A549 (cell line): ENCODE data around the gene SLC30A1. TPM values are rescaled to one million over a fixed set of nuclear protein-coding genes. Genes with fewer than 3 reads are reported as not detected.

Experiments used
- ATAC-seq, 2 experiments: fragments of 200-7000 bp in 1 of 2; fragments of >200 bp in 1 of 2; cut with Nextera tagmentation in 1 of 2; cut with Tn5 transposase in 1 of 2; 3 replicates each; pipeline versions ENCODE4 v1.8.0 to v1.9.1; 2018 to 2020; ENCODE audit warnings: mild to moderate bottlenecking in 1 of 2, moderate library complexity in 1 of 2
- CTCF ChIA-PET: fragments of 300-600 bp; sonication (Branson Sonifier 250); formaldehyde crosslinking; extraction: SDS; loops from one replicate; lab custom pipeline; 2021; ENCODE audit warnings: antibody characterized with exemption, inconsistent platforms; lab: Yijun Ruan, JAX
- POLR2A ChIA-PET: fragments of 350-600 bp; formaldehyde crosslinking; extraction: SDS; loops from one replicate; lab custom pipeline; 2021; ENCODE audit warnings: antibody characterized with exemption, inconsistent platforms; lab: Yijun Ruan, JAX
- DNase-seq, 2 experiments: peaks; one replicate each; pipeline versions ENCODE4 v3.0.0 to v3.0.0-alpha.2; 2011 to 2016; ENCODE audit warnings: low read depth in 1 of 2, low spot score in 1 of 2
- FAIRE-seq: peaks from 2 replicates; lab custom pipeline; 2011; peaks lifted over from hg19 to GRCh38; lab: Jason Lieb, UNC
- H3K27ac ChIP-seq, 2 experiments: fragments of >200 bp; sonication (Bioruptor Twin); formaldehyde crosslinking; 3 replicates each; pipeline ENCODE4 v1.5.1; 2016 to 2017
- H3K4me1 ChIP-seq: fragments of >200 bp; sonication (Bioruptor Twin); formaldehyde crosslinking; 3 replicates; pipeline ENCODE4 v1.6.1; 2016
- H3K4me2 ChIP-seq: fragments of >200 bp; sonication (Bioruptor Twin); formaldehyde crosslinking; 3 replicates; pipeline ENCODE4 v1.6.1; 2016
- H3K4me3 ChIP-seq: fragments of >200 bp; sonication (Bioruptor Twin); formaldehyde crosslinking; 3 replicates; pipeline ENCODE4 v1.5.1; 2016
- H3K9me3 ChIP-seq: fragments of >200 bp; sonication (Bioruptor Twin); formaldehyde crosslinking; 3 replicates; pipeline ENCODE4 v1.6.1; 2016
- CEBPB ChIP-seq, 2 experiments: fragments of >200 bp in 1 of 2; sonication (Bioruptor Twin) in 1 of 2; formaldehyde crosslinking in 1 of 2; IDR thresholded peaks; 2 replicates each; pipeline ENCODE4 v1.6.1; 2012 to 2016
- CHD2 ChIP-seq: fragments of 150-350 bp; IDR thresholded peaks from 2 replicates; pipeline ENCODE4 v1.6.1; 2014; ENCODE audit warnings: low read length; ENCODE audit not compliant: partially characterized antibody
- GATA3 ChIP-seq: IDR thresholded peaks from 2 replicates; pipeline ENCODE4 v1.6.1; 2012; ENCODE audit warnings: borderline replicate concordance
- PHF8 ChIP-seq: fragments of 200-600 bp; sonication (generic); IDR thresholded peaks from 2 replicates; pipeline ENCODE4 v1.6.1; 2016; ENCODE audit warnings: low read depth, mild to moderate bottlenecking, antibody characterized with exemption, moderate library complexity, borderline replicate concordance
- RAD21 ChIP-seq, 2 experiments: fragments of >200 bp in 1 of 2; sonication (Bioruptor Twin) in 1 of 2; formaldehyde crosslinking in 1 of 2; IDR thresholded peaks in 1 of 2; conservative IDR thresholded peaks in 1 of 2; 2 replicates in 1 of 2; 3 replicates in 1 of 2; pipeline ENCODE4 v1.6.1; 2012 to 2018; ENCODE audit warnings: inconsistent platforms in 1 of 2
- RARB ChIP-seq: fragments of 250-450 bp; sonication (Bioruptor Pico); IDR thresholded peaks from 2 replicates; pipeline ENCODE4 v1.8.0; 2021; ENCODE audit warnings: mild to moderate bottlenecking, moderate library complexity
- ZFP36 ChIP-seq: fragments of 450-650 bp; IDR thresholded peaks from 2 replicates; pipeline ENCODE4 v1.6.1; 2014; ENCODE audit warnings: borderline replicate concordance; ENCODE audit not compliant: partially characterized antibody
- ZNF302 ChIP-seq: fragments of 250-450 bp; sonication (Bioruptor Pico); IDR thresholded peaks from 2 replicates; pipeline ENCODE4 v1.9.0; 2021; ENCODE audit warnings: inconsistent platforms, mild to moderate bottlenecking, moderate library complexity
- whole genome bisulfite sequencing: methylation state at CpG from one replicate; pipeline ENCODE4 v1.1.6; 2017; ENCODE audit errors: missing lambda C conversion rate; 5-methylcytosine and 5-hydroxymethylcytosine counted together
- polyA plus RNA-seq, 4 experiments: library from polyadenylated mRNA; depleted of rRNA in 3 of 4; stranded (reverse); fragments of >200 nt; fragmentation: RNase III in 1 of 4; extraction: RNeasy Plus Mini Kit Qiagen cat#74134 plus additional on column Dnase treatment in 1 of 4; gene quantifications; 2 replicates in 3 of 4; 3 replicates in 1 of 4; pipeline ENCODE4 v1.2.3, GENCODE V29; 2011 to 2017
- TF ChIP-seq, protein P1 (sequence below): fragments of 200-600 bp; sonication (generic); IDR thresholded peaks from 2 replicates; pipeline ENCODE4 v1.6.1; 2016; ENCODE audit warnings: antibody characterized with exemption, mild to moderate bottlenecking, moderate library complexity
- TF ChIP-seq, protein P2 (sequence below): fragments of 250-450 bp; sonication (Bioruptor Pico); IDR thresholded peaks from 2 replicates; pipeline ENCODE4 v1.5.0; 2021; ENCODE audit warnings: mild to moderate bottlenecking, moderate library complexity, borderline replicate concordance
- TF ChIP-seq, protein P3 (sequence below): IDR thresholded peaks from 2 replicates; pipeline ENCODE4 v1.6.1; 2012
- TF ChIP-seq, protein P4 (sequence below): fragments of 450-650 bp; IDR thresholded peaks from 2 replicates; pipeline ENCODE4 v1.6.1; 2014; ENCODE audit warnings: antibody characterized with exemption

Gene SLC30A1
- polyA plus RNA-seq, 2 of the 4 experiments (the other 2 are of a cell fraction) = 20.6 to 27.0 TPM

DNA sequence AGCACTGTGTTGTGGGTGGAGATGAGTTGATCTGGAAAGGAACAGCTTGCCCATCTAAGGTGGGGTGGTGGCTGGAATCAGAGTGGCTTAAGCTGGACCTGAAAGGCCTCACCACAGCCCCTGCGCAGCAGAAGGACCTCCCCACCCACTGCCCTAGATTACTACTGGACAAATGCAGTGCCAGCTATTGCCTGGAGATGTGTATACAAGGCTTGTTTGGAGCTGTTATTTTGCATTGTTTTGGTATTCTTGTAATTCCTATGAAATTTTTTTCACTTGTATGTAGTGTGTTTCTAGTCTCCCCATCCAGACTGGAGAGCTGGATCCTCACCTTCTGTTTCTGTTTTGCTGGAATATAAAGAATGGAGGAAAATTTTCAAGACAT lies 1.3 kb upstream of the SLC30A1 start (continued):
- TF ChIP-seq RAD21 (conservative IDR thresholded peaks at IDR 0.05 in 1 of 2, IDR thresholded peaks at IDR 0.05 in 1 of 2) (no peak), RARB (no peak), ZFP36 (no peak)
- TF ChIP-seq, protein P1, sequence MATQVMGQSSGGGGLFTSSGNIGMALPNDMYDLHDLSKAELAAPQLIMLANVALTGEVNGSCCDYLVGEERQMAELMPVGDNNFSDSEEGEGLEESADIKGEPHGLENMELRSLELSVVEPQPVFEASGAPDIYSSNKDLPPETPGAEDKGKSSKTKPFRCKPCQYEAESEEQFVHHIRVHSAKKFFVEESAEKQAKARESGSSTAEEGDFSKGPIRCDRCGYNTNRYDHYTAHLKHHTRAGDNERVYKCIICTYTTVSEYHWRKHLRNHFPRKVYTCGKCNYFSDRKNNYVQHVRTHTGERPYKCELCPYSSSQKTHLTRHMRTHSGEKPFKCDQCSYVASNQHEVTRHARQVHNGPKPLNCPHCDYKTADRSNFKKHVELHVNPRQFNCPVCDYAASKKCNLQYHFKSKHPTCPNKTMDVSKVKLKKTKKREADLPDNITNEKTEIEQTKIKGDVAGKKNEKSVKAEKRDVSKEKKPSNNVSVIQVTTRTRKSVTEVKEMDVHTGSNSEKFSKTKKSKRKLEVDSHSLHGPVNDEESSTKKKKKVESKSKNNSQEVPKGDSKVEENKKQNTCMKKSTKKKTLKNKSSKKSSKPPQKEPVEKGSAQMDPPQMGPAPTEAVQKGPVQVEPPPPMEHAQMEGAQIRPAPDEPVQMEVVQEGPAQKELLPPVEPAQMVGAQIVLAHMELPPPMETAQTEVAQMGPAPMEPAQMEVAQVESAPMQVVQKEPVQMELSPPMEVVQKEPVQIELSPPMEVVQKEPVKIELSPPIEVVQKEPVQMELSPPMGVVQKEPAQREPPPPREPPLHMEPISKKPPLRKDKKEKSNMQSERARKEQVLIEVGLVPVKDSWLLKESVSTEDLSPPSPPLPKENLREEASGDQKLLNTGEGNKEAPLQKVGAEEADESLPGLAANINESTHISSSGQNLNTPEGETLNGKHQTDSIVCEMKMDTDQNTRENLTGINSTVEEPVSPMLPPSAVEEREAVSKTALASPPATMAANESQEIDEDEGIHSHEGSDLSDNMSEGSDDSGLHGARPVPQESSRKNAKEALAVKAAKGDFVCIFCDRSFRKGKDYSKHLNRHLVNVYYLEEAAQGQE = no peak
- TF ChIP-seq, protein P2, sequence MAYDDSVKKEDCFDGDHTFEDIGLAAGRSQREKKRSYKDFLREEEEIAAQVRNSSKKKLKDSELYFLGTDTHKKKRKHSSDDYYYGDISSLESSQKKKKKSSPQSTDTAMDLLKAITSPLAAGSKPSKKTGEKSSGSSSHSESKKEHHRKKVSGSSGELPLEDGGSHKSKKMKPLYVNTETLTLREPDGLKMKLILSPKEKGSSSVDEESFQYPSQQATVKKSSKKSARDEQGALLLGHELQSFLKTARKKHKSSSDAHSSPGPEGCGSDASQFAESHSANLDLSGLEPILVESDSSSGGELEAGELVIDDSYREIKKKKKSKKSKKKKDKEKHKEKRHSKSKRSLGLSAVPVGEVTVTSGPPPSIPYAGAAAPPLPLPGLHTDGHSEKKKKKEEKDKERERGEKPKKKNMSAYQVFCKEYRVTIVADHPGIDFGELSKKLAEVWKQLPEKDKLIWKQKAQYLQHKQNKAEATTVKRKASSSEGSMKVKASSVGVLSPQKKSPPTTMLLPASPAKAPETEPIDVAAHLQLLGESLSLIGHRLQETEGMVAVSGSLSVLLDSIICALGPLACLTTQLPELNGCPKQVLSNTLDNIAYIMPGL (CRISPR knock-in tag) = no peak

DNA sequence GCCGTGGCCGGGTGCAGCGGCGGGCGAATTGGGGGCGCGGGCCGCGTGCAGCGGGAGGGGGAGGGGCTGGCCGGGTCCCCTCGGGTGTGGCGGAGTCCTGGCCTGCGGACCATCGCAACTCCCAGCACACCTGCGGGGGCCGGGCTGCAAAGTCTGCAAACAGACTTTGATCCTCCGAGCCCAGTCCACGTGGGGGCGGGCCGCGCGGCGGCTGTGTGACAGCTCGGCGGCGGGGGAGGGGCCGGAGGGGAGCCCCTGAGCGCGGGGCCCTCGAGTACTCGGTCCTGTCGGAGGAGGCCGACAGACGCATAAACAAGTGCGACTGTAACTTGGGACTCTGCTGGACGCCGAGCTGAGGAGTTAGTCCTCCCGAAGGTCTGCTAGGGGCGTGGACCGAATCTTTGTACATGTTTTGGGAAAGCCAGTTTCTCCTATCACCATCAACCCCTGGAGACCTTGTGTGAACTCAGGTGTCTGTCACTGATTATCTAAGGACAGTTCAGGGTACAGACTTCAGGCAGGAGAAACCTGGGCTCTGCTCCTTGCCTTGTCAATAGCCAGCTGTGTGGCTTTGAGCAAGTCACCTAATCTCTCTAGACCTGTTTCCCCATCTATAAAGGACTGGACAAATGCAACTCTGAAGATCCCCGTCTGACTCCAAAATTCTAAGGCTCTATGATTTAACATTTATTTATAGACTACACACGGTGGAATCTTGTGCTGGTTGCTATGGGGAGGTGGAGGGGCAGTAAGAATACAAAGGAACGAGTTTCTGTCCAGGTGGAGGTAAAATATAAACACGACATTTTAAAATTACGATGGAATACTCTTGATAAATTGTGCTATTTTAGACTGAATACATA lies 710 bp upstream of the SLC30A1 start:
- peak overlapping the region; percentile 91 for H3K4me3 ChIP-seq
- TF ChIP-seq GATA3 (no peak), ZNF302 (CRISPR knock-in tag) (no peak), CEBPB (IDR thresholded peaks at IDR 0.05) (no peak), CHD2 (no peak), PHF8 (0 out of 2 replicates have a peak, but pooled peaks have one; percentile 4)
- TF ChIP-seq, protein P3, sequence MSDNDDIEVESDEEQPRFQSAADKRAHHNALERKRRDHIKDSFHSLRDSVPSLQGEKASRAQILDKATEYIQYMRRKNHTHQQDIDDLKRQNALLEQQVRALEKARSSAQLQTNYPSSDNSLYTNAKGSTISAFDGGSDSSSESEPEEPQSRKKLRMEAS = peak; percentile 17; the same call in 1 of the 2 replicates
- TF ChIP-seq, protein P4, sequence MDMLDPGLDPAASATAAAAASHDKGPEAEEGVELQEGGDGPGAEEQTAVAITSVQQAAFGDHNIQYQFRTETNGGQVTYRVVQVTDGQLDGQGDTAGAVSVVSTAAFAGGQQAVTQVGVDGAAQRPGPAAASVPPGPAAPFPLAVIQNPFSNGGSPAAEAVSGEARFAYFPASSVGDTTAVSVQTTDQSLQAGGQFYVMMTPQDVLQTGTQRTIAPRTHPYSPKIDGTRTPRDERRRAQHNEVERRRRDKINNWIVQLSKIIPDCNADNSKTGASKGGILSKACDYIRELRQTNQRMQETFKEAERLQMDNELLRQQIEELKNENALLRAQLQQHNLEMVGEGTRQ = no peak
- TF ChIP-seq, all 56 proteins: peak for 2
- peak overlapping the region; percentile 80 to 88 for H3K27ac ChIP-seq
- FAIRE-seq (no peak), ATAC-seq (peak; percentile 41 to 53), DNase-seq (peak; percentile 48 to 56)
- H3K4me2 ChIP-seq = peak overlapping the region; percentile 71
- ChIA-PET POLR2A (interaction anchor here (0.7 to 2.2 kb wide), 15 partner anchors 26 to 256 kb away, joined by 3 to 18 read pairs (median 4); partner anchors contain the start of genes NEK2 and TRAF5), CTCF (interaction anchor here (0.7 to 3.2 kb wide), 13 partner anchors 9 to 241 kb away, joined by 3 to 32 read pairs (median 3); no protein-coding TSS in a partner anchor)
- no peaks in the 10 kb centered on the region for H3K9me3 ChIP-seq
- peaks cover 25% of the 10 kb centered on the region for H3K4me1 ChIP-seq
- 15% methylated on average over 17 of the region's 46 CpGs for WGBS
